T-helper 2 cell treated with Interferon-gamma antibody and Interleukin-4, amounts not matched to agents 5 μg/mL and 100 μg/mL, for 36 hours (primary cell): ENCODE data around the gene CCDC154.
"Not testable (repeated sequence)": the region's sequence is repeated elsewhere in the genome, so short reads cannot be mapped to it uniquely, and the experiment has no call there.

Source experiments
- DNase-seq: peaks from one replicate; pipeline ENCODE4 v3.0.0; 2021; ENCODE audit warnings: low spot score
- H3K27ac Mint-ChIP-seq: one replicate; pipeline ENCODE4 v1.8.0; 2021; ENCODE audit warnings: mild to moderate bottlenecking, mixed read lengths
- H3K27me3 Mint-ChIP-seq: one replicate; pipeline ENCODE4 v1.8.0; 2021; ENCODE audit warnings: low read depth, mixed read lengths
- H3K36me3 Mint-ChIP-seq: one replicate; pipeline ENCODE4 v1.8.0; 2021; ENCODE audit warnings: low read depth, mixed read lengths
- H3K4me1 Mint-ChIP-seq: one replicate; pipeline ENCODE4 v1.8.0; 2021; ENCODE audit warnings: low read depth, mixed read lengths
- H3K4me3 Mint-ChIP-seq: one replicate; pipeline ENCODE4 v1.8.0; 2022; ENCODE audit warnings: mild to moderate bottlenecking, moderate library complexity, mixed read lengths
- H3K9me3 Mint-ChIP-seq: one replicate; pipeline ENCODE4 v1.8.0; 2021; ENCODE audit warnings: mixed read lengths

CCDC154 gene

GRCh38 chr16:1481906-1482835 lies 37.8 kb upstream of the CCDC154 start:
- Mint-ChIP-seq H3K4me1 (peaks cover 2% of the 10 kb centered on the region), H3K9me3 (no peaks in the 10 kb centered on the region), H3K4me3 (no peak overlapping the region), H3K27ac (no peak overlapping the region), H3K27me3 (no peaks in the 10 kb centered on the region), H3K36me3 (no peaks in the 10 kb centered on the region)
- DNase-seq, result no peak

GRCh38 chr16:1478937-1479336 lies 34.6 kb upstream of the CCDC154 start:
- H3K4me1 Mint-ChIP-seq, result peaks cover 10% of the 10 kb centered on the region
- not testable (repeated sequence) for H3K27ac Mint-ChIP-seq, H3K27me3 Mint-ChIP-seq, H3K4me3 Mint-ChIP-seq, DNase-seq, H3K9me3 Mint-ChIP-seq, H3K36me3 Mint-ChIP-seq

GRCh38 chr16:1477033-1477432 lies 32.7 kb upstream of the CCDC154 start:
- no peaks in the 10 kb centered on the region for H3K27me3 Mint-ChIP-seq
- H3K4me3 Mint-ChIP-seq, result no peak overlapping the region
- DNase-seq, result no peak
- no peaks in the 10 kb centered on the region for H3K9me3 Mint-ChIP-seq
- H3K27ac Mint-ChIP-seq, result no peak overlapping the region
- H3K4me1 Mint-ChIP-seq, result peaks cover 12% of the 10 kb centered on the region
- H3K36me3 Mint-ChIP-seq, result peaks cover 1% of the 10 kb centered on the region

- H3K4me1 Mint-ChIP-seq, result peaks cover 12% of the 10 kb centered on the region
- no peaks in the 10 kb centered on the region for H3K9me3 Mint-ChIP-seq
- no peaks in the 10 kb centered on the region for H3K27me3 Mint-ChIP-seq
- peak overlapping the region; percentile 85 for H3K27ac Mint-ChIP-seq
- peaks cover 1% of the 10 kb centered on the region for H3K36me3 Mint-ChIP-seq
- peak overlapping the region; percentile 89 for H3K4me3 Mint-ChIP-seq
- no peak for DNase-seq
Observed at GRCh38 chr16:1475552-1476114, 31.3 kb upstream of the CCDC154 start.

- Mint-ChIP-seq H3K27ac (peak within 1 kb of the TSS; percentile 85), H3K27me3 (no peaks in the 10 kb centered on the region), H3K4me1 (peaks cover 12% of the 10 kb centered on the region), H3K4me3 (peak within 1 kb of the TSS; percentile 89), H3K9me3 (no peaks in the 10 kb centered on the region), H3K36me3 (peaks cover 1% of the 10 kb centered on the region)
- peak; percentile 93 for DNase-seq
Observed at GRCh38 chr16:1474796-1475551, 30.6 kb upstream of the CCDC154 start, which contains the start of gene CLCN7. Gene CLCN7, minus strand, starts transcription at chr16:1475028. Its CDS starts 54 bp downstream, at chr16:1474974.

GRCh38 chr16:1474082-1474795 lies 29.9 kb upstream of the CCDC154 start:
- Mint-ChIP-seq H3K27ac (peak overlapping the region; percentile 11), H3K4me3 (peak overlapping the region; percentile 77)

GRCh38 chr16:1472974-1473373 lies 28.6 kb upstream of the CCDC154 start:
- no peak for DNase-seq
- H3K4me1 Mint-ChIP-seq, result peaks cover 12% of the 10 kb centered on the region
- H3K36me3 Mint-ChIP-seq, result peaks cover 1% of the 10 kb centered on the region
- H3K27me3 Mint-ChIP-seq, result no peaks in the 10 kb centered on the region
- no peaks in the 10 kb centered on the region for H3K9me3 Mint-ChIP-seq
- H3K27ac Mint-ChIP-seq, result no peak overlapping the region
- peak overlapping the region; percentile 16 for H3K4me3 Mint-ChIP-seq

More at GRCh38 chr16:1474082-1474795, 29.9 kb upstream of the CCDC154 start:
- no peaks in the 10 kb centered on the region for H3K9me3 Mint-ChIP-seq
- peaks cover 12% of the 10 kb centered on the region for H3K4me1 Mint-ChIP-seq
- DNase-seq, result no peak
- no peaks in the 10 kb centered on the region for H3K27me3 Mint-ChIP-seq
- peaks cover 1% of the 10 kb centered on the region for H3K36me3 Mint-ChIP-seq

- Mint-ChIP-seq H3K4me1 (peaks cover 10% of the 10 kb centered on the region), H3K27ac (peak overlapping the region; percentile 31), H3K27me3 (no peaks in the 10 kb centered on the region), H3K9me3 (no peaks in the 10 kb centered on the region), H3K36me3 (peaks cover 1% of the 10 kb centered on the region), H3K4me3 (no peak overlapping the region)
- no peak for DNase-seq
Observed at GRCh38 chr16:1471569-1472194, 27.3 kb upstream of the CCDC154 start.

- H3K4me1 Mint-ChIP-seq, result peaks cover 6% of the 10 kb centered on the region
- no peak for DNase-seq
- H3K4me3 Mint-ChIP-seq, result no peak overlapping the region
- H3K27me3 Mint-ChIP-seq, result no peaks in the 10 kb centered on the region
- peaks cover 1% of the 10 kb centered on the region for H3K36me3 Mint-ChIP-seq
- H3K27ac Mint-ChIP-seq, result no peak overlapping the region
- no peaks in the 10 kb centered on the region for H3K9me3 Mint-ChIP-seq
Observed at GRCh38 chr16:1470481-1471251, 26.3 kb upstream of the CCDC154 start.

- H3K36me3 Mint-ChIP-seq, result no peaks in the 10 kb centered on the region
- peak overlapping the region; percentile 31 for H3K27ac Mint-ChIP-seq
- DNase-seq, result no peak
- peaks cover 3% of the 10 kb centered on the region for H3K4me1 Mint-ChIP-seq
- peak overlapping the region; percentile 15 for H3K4me3 Mint-ChIP-seq
- no peaks in the 10 kb centered on the region for H3K9me3 Mint-ChIP-seq
- H3K27me3 Mint-ChIP-seq, result no peaks in the 10 kb centered on the region
Observed at GRCh38 chr16:1469693-1470201, 25.4 kb upstream of the CCDC154 start.

GRCh38 chr16:1469141-1469540 lies 24.8 kb upstream of the CCDC154 start:
- H3K9me3 Mint-ChIP-seq, H3K4me1 Mint-ChIP-seq, H3K27ac Mint-ChIP-seq, DNase-seq, H3K27me3 Mint-ChIP-seq, H3K36me3 Mint-ChIP-seq, H3K4me3 Mint-ChIP-seq: not testable (repeated sequence)

GRCh38 chr16:1468426-1468810 lies 24.1 kb upstream of the CCDC154 start:
- Mint-ChIP-seq H3K27ac (no peak overlapping the region), H3K9me3 (no peaks in the 10 kb centered on the region), H3K36me3 (no peaks in the 10 kb centered on the region), H3K4me3 (no peak overlapping the region), H3K27me3 (no peaks in the 10 kb centered on the region), H3K4me1 (no peaks in the 10 kb centered on the region)
- no peak for DNase-seq
